Testis (tissue), 2 donors: ENCODE measurements around the gene EIF2A.

Experiments
- CTCF ChIP-seq, 3 experiments: fragments of 450-650 bp in 2 of 3; fragments of 200-600 bp in 1 of 3; sonication (generic) in 1 of 3; IDR thresholded peaks; one replicate each; pipeline ENCODE4 v1.5.1; 2016 to 2019; ENCODE audit warnings: antibody characterized with exemption in 3 of 3, mild to moderate bottlenecking in 2 of 3, moderate library complexity in 1 of 3
- POLR2A ChIP-seq: fragments of 450-650 bp; IDR thresholded peaks from one replicate; pipeline ENCODE4 v1.6.1; 2017; ENCODE audit warnings: antibody characterized with exemption, mild to moderate bottlenecking, moderate library complexity

- TF ChIP-seq CTCF (IDR thresholded peaks at IDR 0.05) (no peak), POLR2A (no peak)
Measured at GRCh38 chr3:150540991-150541390, 5.6 kb upstream of the EIF2A start.
